Measurements from ENCODE around the gene DCTPP1. TPM values are rescaled to one million over a fixed set of nuclear protein-coding genes. Genes with fewer than 3 reads are reported as not detected.

The DCTPP1 gene
- total RNA-seq, 2 donors from 2014 or later = 80.9 to 153 TPM

GRCh38 chr16:30474074-30474452, 44.2 kb upstream of the DCTPP1 start:
- Histone ChIP-seq H3K9me3 (no peaks in the 10 kb centered on the region), H3K4me1 (no peaks in the 10 kb centered on the region), H3K4me3 (peak overlapping the region; percentile 23), H3K27ac (peak overlapping the region; percentile 70), H3K27me3 (no peaks in the 10 kb centered on the region), H3K9ac (ENCODE audit: low read depth in 2 of 2, low read length in 2 of 2) (peak overlapping the region in 1 of 2 donors; percentile 12), H3K36me3 (no peaks in the 10 kb centered on the region)
- DNase-seq = no peak
- intact Hi-C loops (cut with DNase I) = no loop called here
- TF ChIP-seq CTCF (IDR thresholded peaks at IDR 0.05) = no peak

- Histone ChIP-seq H3K27ac (peak overlapping the region; percentile 70), H3K4me3 (peak overlapping the region; percentile 23), H3K9me3 (no peaks in the 10 kb centered on the region), H3K9ac (ENCODE audit: low read depth in 2 of 2, low read length in 2 of 2) (peak overlapping the region in 1 of 2 donors; percentile 58), H3K4me1 (no peaks in the 10 kb centered on the region), H3K27me3 (no peaks in the 10 kb centered on the region), H3K36me3 (no peaks in the 10 kb centered on the region)
- intact Hi-C loops (cut with DNase I) = no loop called here
- TF ChIP-seq CTCF (IDR thresholded peaks at IDR 0.05) = no peak
- no peak for DNase-seq
Measured at GRCh38 chr16:30473231-30474073, 43.6 kb upstream of the DCTPP1 start.

- no peak for TF ChIP-seq CTCF (IDR thresholded peaks at IDR 0.05)
- no peaks in the 10 kb centered on the region for H3K27me3 ChIP-seq
- peak within 1 kb of the TSS; percentile 43 to 58 for H3K9ac ChIP-seq (ENCODE audit: low read depth in 2 of 2, low read length in 2 of 2)
- DNase-seq = peak; percentile 46
- peak within 1 kb of the TSS; percentile 23 for H3K4me3 ChIP-seq
- no peaks in the 10 kb centered on the region for H3K4me1 ChIP-seq
- H3K36me3 ChIP-seq = no peaks in the 10 kb centered on the region
- intact Hi-C loops (cut with DNase I) = no loop called here
- H3K9me3 ChIP-seq = no peaks in the 10 kb centered on the region
- peak within 1 kb of the TSS; percentile 70 for H3K27ac ChIP-seq
Measured at GRCh38 chr16:30472328-30472942, 42.6 kb upstream of the DCTPP1 start, which contains the start of gene ITGAL. ITGAL (plus strand) TSS chr16:30472742; CDS start chr16:30472838, 96 bp downstream.

- TF ChIP-seq CTCF (IDR thresholded peaks at IDR 0.05) = no peak
- intact Hi-C loops (cut with DNase I) = no loop called here
- no peak for DNase-seq
Measured at GRCh38 chr16:30470632-30470995, 40.8 kb upstream of the DCTPP1 start.

GRCh38 chr16:30470170-30470512, 40.3 kb upstream of the DCTPP1 start:
- DNase-seq = no peak
- intact Hi-C loops (cut with DNase I) = no loop called here
- Histone ChIP-seq H3K27me3 (no peaks in the 10 kb centered on the region), H3K9ac (ENCODE audit: low read depth in 2 of 2, low read length in 2 of 2) (no peak overlapping the region), H3K4me3 (no peak overlapping the region), H3K4me1 (no peaks in the 10 kb centered on the region), H3K27ac (no peak overlapping the region), H3K9me3 (no peaks in the 10 kb centered on the region), H3K36me3 (no peaks in the 10 kb centered on the region)
- TF ChIP-seq CTCF (IDR thresholded peaks at IDR 0.05) = no peak

More at GRCh38 chr16:30470632-30470995, 40.8 kb upstream of the DCTPP1 start:
- no peak overlapping the region for H3K27ac ChIP-seq
- H3K36me3 ChIP-seq = no peaks in the 10 kb centered on the region
- H3K27me3 ChIP-seq = no peaks in the 10 kb centered on the region
- no peak overlapping the region for H3K4me3 ChIP-seq
- no peaks in the 10 kb centered on the region for H3K9me3 ChIP-seq
- no peak overlapping the region for H3K9ac ChIP-seq (ENCODE audit: low read depth in 2 of 2, low read length in 2 of 2)
- H3K4me1 ChIP-seq = no peaks in the 10 kb centered on the region

Data from colonic mucosa (tissue), 4 donors.